NCI-H748 (cell line): ENCODE results near the gene ATXN1L.
"Not testable (repeated sequence)": the region's sequence is repeated elsewhere in the genome, so short reads cannot be mapped to it uniquely, and the experiment has no call there.

Experiments used
- DNase-seq: peaks from one replicate; lab custom pipeline; 2025; ENCODE audit not compliant: unreplicated experiment; lab: John Stamatoyannopoulos, UW

The ATXN1L gene

DNA sequence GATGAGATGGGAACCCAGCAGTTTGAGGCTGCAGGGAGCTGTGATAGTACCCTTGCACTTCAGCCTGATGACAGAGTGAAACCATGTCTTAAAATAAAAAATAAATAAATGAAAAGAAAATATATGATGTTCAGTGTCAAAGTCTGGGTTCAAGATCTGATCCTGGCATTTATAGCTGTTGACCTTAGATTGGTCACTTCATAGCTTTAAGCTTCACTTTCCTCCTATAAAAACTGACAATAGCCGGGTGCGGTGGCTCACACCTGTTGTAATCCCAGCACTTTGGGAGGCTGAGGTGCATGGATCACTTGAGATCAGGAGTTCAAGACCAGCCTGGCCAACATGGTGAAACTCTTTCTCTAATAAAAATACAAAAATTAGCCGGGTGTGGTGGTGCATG lies 43.4 kb downstream of the ATXN1L start:
- no peak for DNase-seq

DNA sequence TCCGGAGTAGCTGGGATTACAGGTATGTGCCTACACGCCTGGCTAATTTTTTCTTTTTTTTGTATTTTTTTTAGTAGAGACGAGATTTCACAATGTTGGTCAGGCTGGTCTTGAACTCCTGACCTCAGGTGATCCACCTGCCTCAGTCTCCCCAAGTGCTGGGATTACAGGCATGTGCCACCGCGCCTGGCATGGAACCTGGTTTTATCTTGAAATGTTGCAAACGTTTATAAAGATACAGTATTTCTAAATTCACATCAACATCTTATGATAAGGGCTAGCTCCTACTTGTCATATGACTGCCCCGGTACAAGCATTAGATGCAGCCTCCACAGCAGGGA lies 48.1 kb downstream of the ATXN1L start:
- DNase-seq: no peak

DNA sequence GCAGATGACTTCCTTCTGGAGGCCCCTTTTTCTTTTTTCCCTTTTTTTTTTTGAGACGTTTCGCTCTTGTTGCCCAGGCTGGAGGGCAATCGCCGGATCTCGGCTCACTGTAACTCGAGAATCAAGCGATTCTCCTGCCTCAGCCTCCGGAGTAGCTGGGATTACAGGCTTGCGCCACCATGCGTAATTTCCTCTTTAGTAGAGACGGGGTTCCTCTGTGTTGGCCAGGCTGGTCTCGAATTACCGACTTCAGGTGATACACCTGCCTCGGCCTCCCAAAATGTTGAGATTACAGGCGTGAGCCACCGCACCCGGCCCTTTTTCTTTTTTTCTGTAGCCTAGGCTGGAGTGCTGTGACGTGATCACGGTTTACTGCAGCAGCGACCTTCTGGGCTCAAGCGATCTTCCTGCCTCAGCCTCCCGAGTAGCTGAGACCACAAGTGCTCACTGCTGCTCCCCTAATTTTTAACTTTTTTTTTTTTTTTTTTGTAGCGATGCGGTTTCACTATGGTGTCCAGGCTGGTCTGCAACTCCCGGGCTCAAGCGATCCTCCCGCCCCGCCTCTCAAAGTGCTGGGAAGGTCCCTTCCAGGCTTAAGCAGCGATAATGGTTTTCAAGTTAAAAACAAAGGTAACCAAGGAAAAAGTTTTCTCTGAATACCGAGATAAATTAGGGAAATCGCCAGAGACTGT lies 48.6 kb downstream of the ATXN1L start:
- DNase-seq: peak; percentile 68

DNA sequence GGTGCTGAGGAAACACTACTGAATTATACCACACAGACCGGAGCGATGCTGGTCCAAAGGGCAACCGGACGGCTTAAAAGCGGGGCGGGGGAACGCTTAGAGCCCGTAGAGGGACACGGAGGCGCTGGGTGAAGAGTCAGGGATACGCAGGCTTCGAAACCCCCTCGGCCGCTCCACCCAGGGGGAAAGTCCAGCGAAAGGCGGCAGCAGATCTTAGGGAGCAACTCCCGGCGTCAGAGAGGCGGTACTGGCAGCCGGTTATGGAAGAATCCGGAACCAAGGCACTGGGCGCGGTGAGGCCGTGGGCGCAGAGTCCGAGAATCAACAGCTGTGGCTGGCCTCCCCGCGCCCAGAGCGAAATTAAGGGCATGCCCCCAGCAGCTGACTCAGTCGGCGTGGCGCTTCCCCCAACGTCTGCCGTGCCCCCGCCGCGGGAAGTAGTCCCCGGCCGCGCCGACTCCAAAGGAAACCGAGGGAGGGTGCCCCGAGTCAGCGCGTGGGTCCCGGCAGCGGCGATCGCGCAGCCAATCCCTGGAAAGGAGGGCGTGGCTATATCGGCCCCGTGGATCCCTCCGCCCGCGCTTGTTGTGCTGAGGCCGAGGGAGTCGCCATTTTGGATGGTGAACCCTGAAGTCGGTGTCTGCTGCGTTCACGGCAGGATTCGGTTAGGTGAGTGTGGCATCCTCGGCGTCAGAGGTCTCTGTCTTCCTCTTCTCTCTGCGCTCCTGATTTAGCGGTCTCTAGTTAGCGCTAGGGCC lies 49.3 kb downstream of the ATXN1L start, which contains the start of gene IST1:
IST1 (plus strand) TSS at position 611 of the 758 bp plus-strand sequence. CDS start 20,110 bp downstream, outside the sequence.
- DNase-seq: peak; percentile 97

- peak; percentile 47 for DNase-seq
These were observed 50.0 kb downstream of the ATXN1L start for GRCh38 chr16:71895679-71896365.

DNA sequence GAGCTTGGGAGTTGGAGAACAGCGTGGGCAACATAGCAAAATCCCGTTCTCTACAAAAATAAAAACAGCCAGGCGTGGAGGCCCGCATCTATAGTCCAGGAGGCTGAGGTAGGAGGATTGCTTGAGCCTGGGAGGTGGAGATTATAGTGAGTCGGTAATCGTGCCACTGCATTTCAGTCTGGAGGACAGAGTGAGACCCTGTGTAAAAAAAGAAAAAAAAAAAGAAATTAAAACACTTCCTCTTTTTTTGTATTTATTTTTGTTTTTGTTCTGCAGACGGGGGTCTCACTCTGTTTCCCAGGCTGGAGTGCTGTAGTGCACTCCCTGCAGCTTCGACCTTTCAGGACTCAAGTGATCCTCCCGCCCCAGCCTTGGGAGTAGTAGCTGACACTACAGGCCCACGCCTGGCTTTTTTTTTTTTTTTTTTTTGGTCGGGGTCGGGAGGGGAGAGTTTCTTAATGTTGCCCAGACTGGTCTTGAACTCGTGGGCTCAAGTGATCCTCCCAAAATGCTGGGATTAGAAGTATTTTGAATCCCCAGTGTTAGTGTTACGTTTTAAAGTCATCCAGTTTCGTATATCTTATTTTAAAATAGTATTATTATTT lies 51.1 kb downstream of the ATXN1L start:
- DNase-seq: no peak

DNA sequence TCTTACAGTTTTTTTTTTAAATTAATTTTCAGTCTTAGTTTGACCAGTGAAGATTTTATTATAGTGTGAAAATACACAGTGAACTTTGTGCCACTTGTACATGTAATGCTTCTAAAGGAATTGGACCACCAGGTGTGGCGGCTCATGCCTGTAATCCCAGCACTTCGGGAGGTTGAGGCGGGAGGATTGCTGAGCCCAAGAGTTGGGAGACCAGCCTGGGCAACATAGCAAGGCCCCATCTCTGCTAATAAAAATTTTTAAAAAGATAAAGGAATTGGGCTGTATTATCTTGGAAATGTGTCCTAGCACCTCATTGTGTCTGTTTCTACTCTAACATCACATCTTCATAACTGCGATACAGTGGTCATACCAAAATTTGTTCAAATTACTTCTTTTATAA lies 53.4 kb downstream of the ATXN1L start:
- no peak for DNase-seq

DNA sequence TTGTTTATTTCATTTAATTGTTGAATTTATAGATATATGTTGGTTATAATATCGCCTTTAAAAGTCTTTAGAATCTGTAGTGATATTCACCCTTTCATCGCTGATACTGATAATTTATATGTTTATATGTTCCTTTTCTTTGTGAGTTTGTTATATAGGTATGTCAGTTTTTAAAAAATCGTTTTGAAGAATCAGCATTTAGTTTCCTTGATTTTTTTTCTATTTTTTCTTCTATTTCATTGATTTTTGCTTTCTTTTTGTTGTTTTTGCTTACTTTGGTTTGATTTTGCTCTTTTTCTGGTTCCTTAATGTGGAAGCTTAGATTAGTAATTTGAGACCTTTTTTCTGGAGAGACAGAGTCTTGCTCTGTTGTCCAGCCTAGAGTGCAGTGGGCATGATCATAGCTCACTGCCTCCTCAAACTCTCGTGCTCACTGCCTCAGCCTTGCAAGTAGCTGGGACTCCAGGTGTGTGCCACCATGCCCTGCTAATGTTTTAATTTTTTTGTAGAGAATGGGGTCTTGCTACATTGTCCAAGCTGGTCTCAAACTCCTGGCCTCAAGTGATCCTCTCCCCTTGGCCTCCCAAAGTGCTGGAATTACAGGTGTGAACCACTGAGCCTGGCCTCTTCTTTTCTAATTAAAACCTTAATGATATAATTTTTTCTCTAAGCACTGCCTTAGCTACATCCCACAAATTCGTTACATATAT lies 57.0 kb downstream of the ATXN1L start:
- no peak for DNase-seq

GRCh38 chr16:71903608-71904007 lies 57.8 kb downstream of the ATXN1L start:
- DNase-seq: no peak

DNA sequence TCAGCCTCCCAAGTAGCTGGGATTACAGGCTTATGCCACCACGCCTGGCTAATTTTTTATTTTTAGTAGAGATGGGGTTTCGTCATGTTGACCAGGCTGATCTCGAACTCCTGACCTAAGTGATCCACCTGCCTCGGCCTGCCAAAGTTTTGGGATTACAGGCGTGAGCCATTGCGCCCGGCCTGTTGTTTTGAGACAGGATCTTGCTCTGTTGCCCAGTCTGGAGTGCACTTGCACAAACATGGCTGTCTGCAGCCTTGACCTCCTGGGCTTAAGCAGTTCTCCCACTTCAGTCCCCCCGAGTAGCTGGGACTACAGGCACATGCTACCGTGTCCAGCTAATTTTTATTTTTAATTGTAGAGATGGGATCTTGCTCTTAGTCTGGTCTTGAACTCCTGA lies 58.5 kb downstream of the ATXN1L start:
- no peak for DNase-seq

DNA sequence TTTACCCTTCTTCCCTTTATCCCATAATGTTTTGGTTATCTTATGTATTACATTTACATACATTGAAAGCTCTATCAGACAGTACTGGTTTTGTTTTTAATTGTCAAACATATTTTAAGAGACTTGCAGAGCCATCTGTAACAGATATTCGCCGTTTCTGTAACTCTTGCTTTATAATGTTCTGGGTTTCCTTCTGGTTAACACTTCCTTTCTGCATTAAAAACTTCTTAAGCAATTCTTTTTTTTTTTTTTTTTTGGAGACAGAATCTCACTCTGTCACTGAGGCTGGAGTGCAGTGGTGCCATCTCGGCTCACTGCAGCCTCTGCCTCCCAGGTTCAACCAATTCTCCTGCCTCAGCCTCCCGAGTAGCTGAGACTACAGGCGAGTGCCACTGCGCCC lies 60.0 kb downstream of the ATXN1L start:
- not testable (repeated sequence) for DNase-seq
